ENCODE measurements around the gene FYB1. TPM values are rescaled to one million over a fixed set of nuclear protein-coding genes. Genes with fewer than 3 reads are reported as not detected.

Gene FYB1
- total RNA-seq, 1 experiment from 2014 or later, result 0.52 TPM

- TF ChIP-seq JAZF1 (CRISPR knock-in tag; IDR thresholded peaks at IDR 0.05), result no peak
- TF ChIP-seq ZNF263 (CRISPR knock-in tag; IDR thresholded peaks at IDR 0.05; ENCODE audit: low read depth), result no peak
- TF ChIP-seq ATF3 (CRISPR knock-in tag; conservative IDR thresholded peaks at IDR 0.05), result no peak
- TF ChIP-seq ELF4 (CRISPR knock-in tag; IDR thresholded peaks at IDR 0.05; ENCODE audit: low read depth), result no peak
- TF ChIP-seq ZNF423 (CRISPR knock-in tag; IDR thresholded peaks at IDR 0.05), result no peak
- TF ChIP-seq USF1 (CRISPR knock-in tag; IDR thresholded peaks at IDR 0.05), result no peak
- no peak for TF ChIP-seq FOXP1 (CRISPR knock-in tag; IDR thresholded peaks at IDR 0.05; ENCODE audit: borderline replicate concordance)
- no peak for TF ChIP-seq TCF7 (CRISPR knock-in tag; IDR thresholded peaks at IDR 0.05; ENCODE audit: low read depth)
- TF ChIP-seq, protein P1, sequence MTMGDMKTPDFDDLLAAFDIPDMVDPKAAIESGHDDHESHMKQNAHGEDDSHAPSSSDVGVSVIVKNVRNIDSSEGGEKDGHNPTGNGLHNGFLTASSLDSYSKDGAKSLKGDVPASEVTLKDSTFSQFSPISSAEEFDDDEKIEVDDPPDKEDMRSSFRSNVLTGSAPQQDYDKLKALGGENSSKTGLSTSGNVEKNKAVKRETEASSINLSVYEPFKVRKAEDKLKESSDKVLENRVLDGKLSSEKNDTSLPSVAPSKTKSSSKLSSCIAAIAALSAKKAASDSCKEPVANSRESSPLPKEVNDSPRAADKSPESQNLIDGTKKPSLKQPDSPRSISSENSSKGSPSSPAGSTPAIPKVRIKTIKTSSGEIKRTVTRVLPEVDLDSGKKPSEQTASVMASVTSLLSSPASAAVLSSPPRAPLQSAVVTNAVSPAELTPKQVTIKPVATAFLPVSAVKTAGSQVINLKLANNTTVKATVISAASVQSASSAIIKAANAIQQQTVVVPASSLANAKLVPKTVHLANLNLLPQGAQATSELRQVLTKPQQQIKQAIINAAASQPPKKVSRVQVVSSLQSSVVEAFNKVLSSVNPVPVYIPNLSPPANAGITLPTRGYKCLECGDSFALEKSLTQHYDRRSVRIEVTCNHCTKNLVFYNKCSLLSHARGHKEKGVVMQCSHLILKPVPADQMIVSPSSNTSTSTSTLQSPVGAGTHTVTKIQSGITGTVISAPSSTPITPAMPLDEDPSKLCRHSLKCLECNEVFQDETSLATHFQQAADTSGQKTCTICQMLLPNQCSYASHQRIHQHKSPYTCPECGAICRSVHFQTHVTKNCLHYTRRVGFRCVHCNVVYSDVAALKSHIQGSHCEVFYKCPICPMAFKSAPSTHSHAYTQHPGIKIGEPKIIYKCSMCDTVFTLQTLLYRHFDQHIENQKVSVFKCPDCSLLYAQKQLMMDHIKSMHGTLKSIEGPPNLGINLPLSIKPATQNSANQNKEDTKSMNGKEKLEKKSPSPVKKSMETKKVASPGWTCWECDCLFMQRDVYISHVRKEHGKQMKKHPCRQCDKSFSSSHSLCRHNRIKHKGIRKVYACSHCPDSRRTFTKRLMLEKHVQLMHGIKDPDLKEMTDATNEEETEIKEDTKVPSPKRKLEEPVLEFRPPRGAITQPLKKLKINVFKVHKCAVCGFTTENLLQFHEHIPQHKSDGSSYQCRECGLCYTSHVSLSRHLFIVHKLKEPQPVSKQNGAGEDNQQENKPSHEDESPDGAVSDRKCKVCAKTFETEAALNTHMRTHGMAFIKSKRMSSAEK (CRISPR knock-in tag; IDR thresholded peaks at IDR 0.05; ENCODE audit: borderline replicate concordance), result no peak
- no peak for TF ChIP-seq NR1H2 (CRISPR knock-in tag; IDR thresholded peaks at IDR 0.05)
- no peak for TF ChIP-seq EMX1 (CRISPR knock-in tag; IDR thresholded peaks at IDR 0.05)
- no peak for TF ChIP-seq ZNF138 (CRISPR knock-in tag; conservative IDR thresholded peaks at IDR 0.05)
- no peak for TF ChIP-seq ARID4B (CRISPR knock-in tag; IDR thresholded peaks at IDR 0.05; ENCODE audit: borderline replicate concordance)
- no peak for TF ChIP-seq ETV6 (CRISPR knock-in tag; IDR thresholded peaks at IDR 0.05)
- TF ChIP-seq AR (CRISPR knock-in tag; IDR thresholded peaks at IDR 0.05), result no peak
- TF ChIP-seq FOXK1 (CRISPR knock-in tag; IDR thresholded peaks at IDR 0.05), result no peak
- TF ChIP-seq CREB1 (CRISPR knock-in tag; IDR thresholded peaks at IDR 0.05), result no peak
- Mint-ChIP-seq H3K27ac (no peak overlapping the region), H3K9me3 (no peaks in the 10 kb centered on the region), H3K4me3 (no peak overlapping the region), H3K4me1 (no peaks in the 10 kb centered on the region), H3K36me3 (no peaks in the 10 kb centered on the region), H3K27me3 (ENCODE audit: low read depth) (no peaks in the 10 kb centered on the region)
- no peak for ATAC-seq
- DNase-seq (ENCODE audit: low spot score), result no peak
- POLR2A ChIA-PET, result no interaction called here
- CTCF ChIA-PET, result interaction anchor here (1.1 kb wide), 1 partner anchor 96 kb away, joined by 3 read pairs; no protein-coding TSS in a partner anchor
Measured at GRCh38 chr5:39186722-39187539, 32.4 kb downstream of the FYB1 start.

Data from WTC11 (cell line).